ENCODE measurements around the gene GCGR. TPM values are rescaled to one million over a fixed set of nuclear protein-coding genes. Genes with fewer than 3 reads are reported as not detected.

GCGR gene
- total and polyA plus RNA-seq, 10 donors = 0.06 to 0.37 (median 0.14) TPM; not detected in 6

GRCh38 chr17:81845361-81845760 is 41.4 kb downstream of the GCGR start:
- H3K4me1 ChIP-seq = peaks cover 0 to 52% (median 27%) of the 10 kb centered on the region in 6 donors
- WGBS, 5 donors = 79 to 91% (median 85%) methylated on average over 12 to 13 of the region's 13 CpGs
- intact Hi-C loops (cut with DNase I; ENCODE audit: low total_unique reads) = no loop called here
- H3K4me3 ChIP-seq = no peak overlapping the region
- no peaks in the 10 kb centered on the region for H3K9me3 ChIP-seq
- DNase-seq = peak; percentile 64
- H3K27ac ChIP-seq = peak overlapping the region in 1 of 8 donors; percentile 54
- H3K27me3 ChIP-seq (replicated peaks in 1 of 7) = no peaks in the 10 kb centered on the region
- peaks cover 0 to 87% (median 78%) of the 10 kb centered on the region in 6 donors for H3K36me3 ChIP-seq
- TF ChIP-seq POLR2A (IDR thresholded peaks at IDR 0.05) = no peak
- TF ChIP-seq POLR2AphosphoS5 (IDR thresholded peaks at IDR 0.05) = no peak
- TF ChIP-seq CTCF (IDR thresholded peaks at IDR 0.05 in 8 of 11, conservative IDR thresholded peaks at IDR 0.05 in 3 of 11) = no peak

GRCh38 chr17:81845881-81846742 is 42.2 kb downstream of the GCGR start:
- WGBS, 5 donors = 93 to 95% (median 94%) methylated on average over 31 to 38 of the region's 38 CpGs
- no peak for TF ChIP-seq CTCF (IDR thresholded peaks at IDR 0.05 in 8 of 11, conservative IDR thresholded peaks at IDR 0.05 in 3 of 11)
- no peak for TF ChIP-seq POLR2A (IDR thresholded peaks at IDR 0.05)
- peak in 2 of 3 donors; percentile 27 to 55 for TF ChIP-seq POLR2AphosphoS5 (IDR thresholded peaks at IDR 0.05)
- H3K9me3 ChIP-seq = no peaks in the 10 kb centered on the region
- peak overlapping the region in 2 of 8 donors; percentile 1 to 4 for H3K27ac ChIP-seq
- no peaks in the 10 kb centered on the region for H3K27me3 ChIP-seq (replicated peaks in 1 of 7)
- H3K4me3 ChIP-seq = no peak overlapping the region
- H3K4me1 ChIP-seq = peaks cover 0 to 47% (median 24%) of the 10 kb centered on the region in 6 donors
- DNase-seq = peak; percentile 62
- peaks cover 0 to 94% (median 83%) of the 10 kb centered on the region in 6 donors for H3K36me3 ChIP-seq
- intact Hi-C loops (cut with DNase I; ENCODE audit: low total_unique reads) = no loop called here

- Histone ChIP-seq H3K36me3 (peaks cover 0 to 100% (median 92%) of the 10 kb centered on the region in 6 donors), H3K27ac (no peak overlapping the region), H3K27me3 (replicated peaks in 1 of 7) (no peaks in the 10 kb centered on the region)
Measured at GRCh38 chr17:81846743-81847689, 43.1 kb downstream of the GCGR start.

GRCh38 chr17:81849457-81849856 is 45.5 kb downstream of the GCGR start:
- no peaks in the 10 kb centered on the region for H3K9me3 ChIP-seq
- peaks cover 0 to 47% (median 18%) of the 10 kb centered on the region in 6 donors for H3K4me1 ChIP-seq
- 89 to 96% (median 93%) methylated on average over 12 of the region's 12 CpGs for WGBS, 5 donors
- H3K36me3 ChIP-seq = peaks cover 3 to 100% (median 96%) of the 10 kb centered on the region in 6 donors
- DNase-seq = no peak
- no peak overlapping the region for H3K4me3 ChIP-seq
- TF ChIP-seq POLR2A (IDR thresholded peaks at IDR 0.05) (no peak), POLR2AphosphoS5 (IDR thresholded peaks at IDR 0.05) (peak in 1 of 3 donors; percentile 56), CTCF (IDR thresholded peaks at IDR 0.05 in 8 of 11, conservative IDR thresholded peaks at IDR 0.05 in 3 of 11) (no peak)
- intact Hi-C loops (cut with DNase I; ENCODE audit: low total_unique reads) = no loop called here
- no peaks in the 10 kb centered on the region for H3K27me3 ChIP-seq (replicated peaks in 1 of 7)
- no peak overlapping the region for H3K27ac ChIP-seq

More at GRCh38 chr17:81846743-81847689, 43.1 kb downstream of the GCGR start:
- Histone ChIP-seq H3K9me3 (no peaks in the 10 kb centered on the region), H3K4me3 (no peak overlapping the region), H3K4me1 (peaks cover 0 to 47% (median 23%) of the 10 kb centered on the region in 6 donors)
- intact Hi-C loops (cut with DNase I; ENCODE audit: low total_unique reads) = no loop called here
- whole genome bisulfite sequencing, 5 donors = 85 to 91% (median 89%) methylated on average over 19 to 24 of the region's 24 CpGs
- TF ChIP-seq POLR2A (IDR thresholded peaks at IDR 0.05) (no peak), POLR2AphosphoS5 (IDR thresholded peaks at IDR 0.05) (peak in 2 of 3 donors; percentile 29 to 50)
- peak; percentile 67 for DNase-seq
